Stimulated activated naive CD8-positive, alpha-beta T cell treated with anti-CD3 and anti-CD28 coated beads, Interleukin-15, Interleukin-2, amounts not matched to agents 100 ng/mL and 50 ng/mL, for 24 hours (primary cell): Measurements from ENCODE around the gene OPCML.

Source experiments
- H3K27ac Mint-ChIP-seq: one replicate; pipeline ENCODE4 v1.8.0; 2021; ENCODE audit warnings: mild to moderate bottlenecking, mixed read lengths
- H3K27me3 Mint-ChIP-seq: one replicate; pipeline ENCODE4 v1.8.0; 2021; ENCODE audit warnings: mixed read lengths
- H3K36me3 Mint-ChIP-seq: one replicate; pipeline ENCODE4 v1.8.0; 2021; ENCODE audit warnings: low read depth, mixed read lengths
- H3K4me1 Mint-ChIP-seq: one replicate; pipeline ENCODE4 v1.8.0; 2021; ENCODE audit warnings: low read depth, mixed read lengths
- H3K4me3 Mint-ChIP-seq: one replicate; pipeline ENCODE4 v1.8.0; 2021; ENCODE audit warnings: mild to moderate bottlenecking, mixed read lengths
- H3K9me3 Mint-ChIP-seq: one replicate; pipeline ENCODE4 v1.8.0; 2021; ENCODE audit warnings: mixed read lengths

OPCML gene

GRCh38 chr11:132504501-132505041 lies 1027.7 kb downstream of the OPCML start:
- H3K4me1 Mint-ChIP-seq, result no peaks in the 10 kb centered on the region
- H3K9me3 Mint-ChIP-seq, result peaks cover 4% of the 10 kb centered on the region
- H3K4me3 Mint-ChIP-seq, result no peak overlapping the region
- no peak overlapping the region for H3K27ac Mint-ChIP-seq
- H3K36me3 Mint-ChIP-seq, result no peaks in the 10 kb centered on the region
- peaks cover 3% of the 10 kb centered on the region for H3K27me3 Mint-ChIP-seq

- Mint-ChIP-seq H3K27ac (no peak overlapping the region), H3K36me3 (no peaks in the 10 kb centered on the region), H3K27me3 (peaks cover 3% of the 10 kb centered on the region), H3K9me3 (peaks cover 4% of the 10 kb centered on the region), H3K4me1 (no peaks in the 10 kb centered on the region), H3K4me3 (no peak overlapping the region)
Measured at GRCh38 chr11:132501356-132501755, 1030.9 kb downstream of the OPCML start.

GRCh38 chr11:132499661-132500060 lies 1032.6 kb downstream of the OPCML start:
- Mint-ChIP-seq H3K27ac (no peak overlapping the region), H3K4me1 (no peaks in the 10 kb centered on the region), H3K36me3 (no peaks in the 10 kb centered on the region), H3K9me3 (peaks cover 4% of the 10 kb centered on the region), H3K4me3 (no peak overlapping the region), H3K27me3 (peaks cover 3% of the 10 kb centered on the region)

GRCh38 chr11:132496341-132496740 lies 1036.0 kb downstream of the OPCML start:
- Mint-ChIP-seq H3K27me3 (no peaks in the 10 kb centered on the region), H3K9me3 (peaks cover 9% of the 10 kb centered on the region), H3K4me3 (no peak overlapping the region), H3K4me1 (no peaks in the 10 kb centered on the region), H3K27ac (no peak overlapping the region), H3K36me3 (no peaks in the 10 kb centered on the region)

GRCh38 chr11:132493801-132494200 lies 1038.5 kb downstream of the OPCML start:
- no peaks in the 10 kb centered on the region for H3K27me3 Mint-ChIP-seq
- H3K9me3 Mint-ChIP-seq, result peaks cover 14% of the 10 kb centered on the region
- no peaks in the 10 kb centered on the region for H3K4me1 Mint-ChIP-seq
- no peak overlapping the region for H3K4me3 Mint-ChIP-seq
- no peak overlapping the region for H3K27ac Mint-ChIP-seq
- no peaks in the 10 kb centered on the region for H3K36me3 Mint-ChIP-seq

DNA sequence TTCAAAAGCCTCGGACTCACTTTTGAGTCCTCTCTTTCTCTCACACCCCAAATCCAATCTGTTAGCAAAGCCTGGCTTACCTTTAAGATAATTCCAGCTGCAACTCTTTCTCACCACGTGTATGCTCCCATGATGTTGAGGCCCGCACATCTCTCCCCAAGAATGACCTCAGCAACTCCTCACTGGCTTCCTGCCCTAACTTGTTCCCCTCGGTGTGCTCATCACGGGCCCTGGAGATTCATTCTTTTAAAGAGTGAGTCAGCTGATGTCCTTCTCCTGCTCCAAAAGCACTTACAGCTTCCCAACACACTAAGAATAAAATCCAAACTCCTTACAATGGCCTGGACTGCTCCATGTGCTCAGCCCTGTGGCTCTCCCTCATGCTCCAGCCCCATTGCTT lies 1041.3 kb downstream of the OPCML start:
- Mint-ChIP-seq H3K4me1 (no peaks in the 10 kb centered on the region), H3K9me3 (peaks cover 26% of the 10 kb centered on the region), H3K36me3 (no peaks in the 10 kb centered on the region), H3K27ac (no peak overlapping the region), H3K27me3 (no peaks in the 10 kb centered on the region), H3K4me3 (no peak overlapping the region)

GRCh38 chr11:132486060-132486459 lies 1046.2 kb downstream of the OPCML start:
- H3K27me3 Mint-ChIP-seq, result no peaks in the 10 kb centered on the region
- H3K9me3 Mint-ChIP-seq, result peaks cover 23% of the 10 kb centered on the region
- no peak overlapping the region for H3K27ac Mint-ChIP-seq
- no peaks in the 10 kb centered on the region for H3K36me3 Mint-ChIP-seq
- no peak overlapping the region for H3K4me3 Mint-ChIP-seq
- H3K4me1 Mint-ChIP-seq, result no peaks in the 10 kb centered on the region

DNA sequence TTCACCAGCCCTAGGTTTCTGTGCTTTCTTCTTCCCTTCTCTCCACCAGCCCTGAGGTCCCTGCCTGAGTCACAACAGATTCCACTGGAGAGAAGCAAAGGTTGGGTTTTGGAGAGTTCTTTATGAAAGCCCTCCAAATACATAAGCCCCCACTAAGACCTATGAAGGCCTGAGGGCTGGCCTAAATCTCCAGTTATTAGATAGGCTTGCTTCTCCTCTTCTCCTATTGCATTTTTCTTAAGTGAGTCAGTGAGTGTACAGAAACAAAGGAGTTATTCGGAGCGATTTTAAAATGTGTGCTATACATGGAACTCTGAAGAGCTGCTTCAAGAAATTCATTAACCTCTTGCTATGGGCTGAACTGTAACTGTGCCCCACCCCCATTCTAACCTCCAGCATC lies 1057.3 kb downstream of the OPCML start:
- H3K27me3 Mint-ChIP-seq, result no peaks in the 10 kb centered on the region
- H3K36me3 Mint-ChIP-seq, result no peaks in the 10 kb centered on the region
- H3K4me1 Mint-ChIP-seq, result no peaks in the 10 kb centered on the region
- no peak overlapping the region for H3K4me3 Mint-ChIP-seq
- no peak overlapping the region for H3K27ac Mint-ChIP-seq
- H3K9me3 Mint-ChIP-seq, result peaks cover 4% of the 10 kb centered on the region

DNA sequence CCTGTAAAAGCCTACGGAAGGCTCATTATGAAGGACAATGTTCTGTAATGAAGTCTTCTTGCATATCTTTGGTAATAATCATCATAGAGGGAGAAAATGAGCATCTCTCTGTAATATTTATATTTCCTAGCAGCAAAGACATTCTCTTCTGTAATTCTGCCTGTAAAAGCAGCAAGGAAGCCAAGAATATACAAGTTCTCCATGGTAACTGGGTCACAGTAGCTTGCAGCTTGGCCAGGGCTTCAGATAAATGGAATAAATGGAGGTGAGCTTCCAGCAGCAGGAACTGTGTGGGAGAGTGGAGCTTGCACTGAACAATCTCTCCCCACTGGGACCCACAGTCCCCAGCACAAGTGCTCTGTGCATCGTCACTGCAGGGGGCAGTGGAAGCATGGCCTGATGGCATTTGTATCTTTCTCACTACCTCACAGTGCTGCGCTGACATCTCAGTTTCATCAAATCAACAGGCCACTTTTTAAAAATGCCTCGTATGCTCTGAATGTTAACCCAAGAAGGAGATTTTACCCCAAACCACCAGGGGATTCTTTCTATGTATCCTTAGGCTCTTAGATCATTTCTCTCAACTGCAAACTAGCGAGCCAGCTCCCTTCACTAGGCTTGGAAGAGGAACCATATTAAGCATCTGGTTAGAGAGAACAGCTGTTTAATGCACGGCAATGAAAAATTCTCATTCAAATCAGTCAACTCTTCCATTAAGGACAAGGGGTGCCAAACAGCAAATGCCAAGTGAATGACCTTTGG lies 1059.7 kb downstream of the OPCML start:
- H3K9me3 Mint-ChIP-seq, result no peaks in the 10 kb centered on the region
- no peaks in the 10 kb centered on the region for H3K27me3 Mint-ChIP-seq
- H3K27ac Mint-ChIP-seq, result no peak overlapping the region
- no peaks in the 10 kb centered on the region for H3K4me1 Mint-ChIP-seq
- no peaks in the 10 kb centered on the region for H3K36me3 Mint-ChIP-seq
- H3K4me3 Mint-ChIP-seq, result no peak overlapping the region

GRCh38 chr11:132471466-132471865 lies 1060.8 kb downstream of the OPCML start:
- Mint-ChIP-seq H3K4me1 (no peaks in the 10 kb centered on the region), H3K9me3 (no peaks in the 10 kb centered on the region), H3K36me3 (no peaks in the 10 kb centered on the region), H3K4me3 (no peak overlapping the region), H3K27me3 (no peaks in the 10 kb centered on the region), H3K27ac (no peak overlapping the region)

DNA sequence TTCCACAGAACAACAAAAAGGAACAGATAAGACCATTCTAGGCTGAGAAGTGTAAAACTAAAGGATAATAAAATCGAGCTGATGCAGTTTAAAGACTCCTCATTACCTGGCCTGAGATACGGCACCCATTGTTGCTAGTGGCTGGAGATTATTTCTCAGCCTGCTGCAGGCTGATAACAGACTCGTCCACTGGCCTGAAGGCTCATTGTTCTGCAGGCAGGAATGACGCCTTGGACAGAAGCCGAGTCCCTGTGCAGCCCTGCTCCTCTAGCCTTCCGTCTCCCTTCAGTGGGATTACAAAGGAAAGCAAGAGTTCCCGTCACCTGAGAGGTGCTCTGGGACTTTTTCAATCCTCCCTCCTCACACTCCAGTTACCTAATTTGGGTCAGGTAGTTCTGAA lies 1065.3 kb downstream of the OPCML start:
- Mint-ChIP-seq H3K9me3 (peaks cover 2% of the 10 kb centered on the region), H3K4me1 (no peaks in the 10 kb centered on the region), H3K27me3 (no peaks in the 10 kb centered on the region), H3K27ac (no peak overlapping the region), H3K4me3 (no peak overlapping the region), H3K36me3 (no peaks in the 10 kb centered on the region)

GRCh38 chr11:132464939-132465338 lies 1067.4 kb downstream of the OPCML start:
- no peaks in the 10 kb centered on the region for H3K27me3 Mint-ChIP-seq
- peaks cover 13% of the 10 kb centered on the region for H3K9me3 Mint-ChIP-seq
- H3K4me3 Mint-ChIP-seq, result no peak overlapping the region
- H3K27ac Mint-ChIP-seq, result no peak overlapping the region
- H3K36me3 Mint-ChIP-seq, result no peaks in the 10 kb centered on the region
- no peaks in the 10 kb centered on the region for H3K4me1 Mint-ChIP-seq

- Mint-ChIP-seq H3K9me3 (peaks cover 13% of the 10 kb centered on the region), H3K36me3 (no peaks in the 10 kb centered on the region), H3K4me1 (no peaks in the 10 kb centered on the region), H3K4me3 (no peak overlapping the region), H3K27me3 (no peaks in the 10 kb centered on the region), H3K27ac (no peak overlapping the region)
Measured at GRCh38 chr11:132464003-132464342, 1068.3 kb downstream of the OPCML start.

DNA sequence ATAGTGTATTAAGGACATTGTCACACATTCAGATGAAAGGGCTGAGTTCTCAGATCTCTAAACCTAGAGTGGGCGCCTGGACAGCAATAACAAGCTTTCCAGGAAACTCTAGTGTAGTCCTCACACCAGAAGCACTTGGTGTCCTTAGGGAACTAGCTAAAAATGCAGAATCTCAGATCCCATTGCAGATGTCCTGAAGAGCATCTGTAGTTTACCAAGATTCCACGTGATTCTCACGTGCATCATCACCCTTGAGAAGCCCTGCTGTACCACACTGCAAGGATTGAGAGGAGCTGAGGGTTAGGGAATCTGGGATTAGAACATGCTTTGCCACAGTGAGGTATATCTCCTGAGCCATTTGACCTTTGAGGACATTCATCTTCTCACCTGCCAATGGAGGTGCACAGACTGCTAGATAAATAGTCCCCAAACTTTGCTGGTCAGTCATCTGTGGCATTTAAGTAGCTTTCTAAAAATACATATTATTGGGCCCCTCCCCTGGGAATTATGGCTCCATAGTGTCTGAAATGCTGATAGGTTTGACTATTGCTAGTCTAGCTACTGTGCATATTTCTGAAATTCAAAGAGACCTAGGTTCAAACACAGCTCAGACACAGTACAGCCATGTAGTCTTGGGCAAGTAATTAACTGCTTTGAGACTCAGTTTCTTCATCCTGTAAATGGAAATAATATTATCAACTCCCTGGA lies 1068.9 kb downstream of the OPCML start:
- no peaks in the 10 kb centered on the region for H3K27me3 Mint-ChIP-seq
- H3K27ac Mint-ChIP-seq, result no peak overlapping the region
- H3K4me1 Mint-ChIP-seq, result no peaks in the 10 kb centered on the region
- H3K36me3 Mint-ChIP-seq, result no peaks in the 10 kb centered on the region
- H3K4me3 Mint-ChIP-seq, result no peak overlapping the region
- peaks cover 13% of the 10 kb centered on the region for H3K9me3 Mint-ChIP-seq

DNA sequence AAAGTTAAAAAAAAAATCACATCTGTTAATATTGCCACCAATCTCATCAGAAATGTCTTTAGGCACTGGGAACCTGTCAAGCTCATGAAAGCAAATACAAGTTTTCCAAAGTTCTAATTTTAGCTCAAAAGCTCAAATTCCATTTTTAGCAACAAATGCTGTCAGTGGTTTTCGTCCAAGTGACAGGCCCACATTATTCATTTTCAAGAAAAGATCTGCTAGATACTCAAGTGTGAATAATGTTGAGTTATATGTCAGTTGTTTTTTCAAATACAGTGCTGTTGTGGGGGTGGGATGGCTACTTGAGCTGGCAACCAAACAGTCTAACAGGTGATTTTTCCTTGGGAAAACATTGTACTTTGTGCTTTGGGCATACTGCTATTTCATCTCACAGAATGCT lies 1072.6 kb downstream of the OPCML start:
- H3K27me3 Mint-ChIP-seq, result no peaks in the 10 kb centered on the region
- H3K27ac Mint-ChIP-seq, result no peak overlapping the region
- no peak overlapping the region for H3K4me3 Mint-ChIP-seq
- peaks cover 13% of the 10 kb centered on the region for H3K9me3 Mint-ChIP-seq
- no peaks in the 10 kb centered on the region for H3K36me3 Mint-ChIP-seq
- no peaks in the 10 kb centered on the region for H3K4me1 Mint-ChIP-seq
